ENCODE results near the gene CCNE1.
"Not testable (repeated sequence)": the region's sequence is repeated elsewhere in the genome, so short reads cannot be mapped to it uniquely, and the experiment has no call there.

Gene CCNE1

GRCh38 chr19:29815231-29815630, 3.4 kb downstream of the CCNE1 start:
- no peak for DNase-seq (ENCODE audit: low read depth in 2 of 2)

GRCh38 chr19:29817316-29817715, 5.5 kb downstream of the CCNE1 start:
- no peak for DNase-seq (ENCODE audit: low read depth in 2 of 2)

DNA sequence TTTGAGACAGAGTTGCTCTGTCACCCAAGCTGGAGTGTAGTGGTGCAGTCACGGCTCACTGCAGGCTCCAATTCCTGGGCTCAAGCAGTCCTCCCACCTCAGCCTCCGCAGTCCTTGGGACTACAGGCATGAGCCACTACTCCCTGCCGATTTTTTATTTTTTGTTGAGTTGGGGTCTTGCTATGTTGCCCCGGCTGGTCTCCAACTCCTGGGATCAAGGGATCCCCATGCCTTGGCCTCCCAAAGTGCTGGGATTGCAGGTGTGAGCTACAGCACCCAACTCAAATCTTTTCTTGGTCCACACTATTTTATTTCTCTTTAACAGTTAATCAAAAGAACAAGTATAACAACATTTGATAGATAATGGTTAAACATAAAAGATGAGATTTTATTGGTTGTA, 7.5 kb downstream of the CCNE1 start:
- DNase-seq (ENCODE audit: low read depth in 2 of 2) = no peak

DNA sequence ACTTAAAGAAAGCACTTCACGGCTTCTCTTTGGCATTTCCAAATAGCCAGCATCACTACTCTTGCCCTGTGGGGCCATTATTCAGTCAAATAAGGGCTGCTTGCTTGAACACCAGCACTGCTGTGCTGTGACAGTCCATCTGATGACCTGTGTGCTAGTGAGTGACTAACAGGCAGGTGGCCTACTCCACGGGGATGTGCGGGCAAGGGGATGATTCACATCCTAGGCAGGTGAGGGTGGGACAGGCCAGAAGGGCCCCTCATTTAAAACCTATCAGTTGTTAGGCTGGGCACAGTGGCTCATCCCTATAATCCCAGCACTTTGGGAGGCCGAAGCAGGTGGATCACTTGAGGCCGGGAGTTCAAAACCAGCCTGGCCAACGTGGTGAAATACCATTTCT, 8.2 kb downstream of the CCNE1 start:
- DNase-seq (ENCODE audit: low read depth in 2 of 2) = no peak

- no peak for DNase-seq (ENCODE audit: low read depth in 2 of 2)
Measured at GRCh38 chr19:29823581-29824330, 12.0 kb downstream of the CCNE1 start.

DNA sequence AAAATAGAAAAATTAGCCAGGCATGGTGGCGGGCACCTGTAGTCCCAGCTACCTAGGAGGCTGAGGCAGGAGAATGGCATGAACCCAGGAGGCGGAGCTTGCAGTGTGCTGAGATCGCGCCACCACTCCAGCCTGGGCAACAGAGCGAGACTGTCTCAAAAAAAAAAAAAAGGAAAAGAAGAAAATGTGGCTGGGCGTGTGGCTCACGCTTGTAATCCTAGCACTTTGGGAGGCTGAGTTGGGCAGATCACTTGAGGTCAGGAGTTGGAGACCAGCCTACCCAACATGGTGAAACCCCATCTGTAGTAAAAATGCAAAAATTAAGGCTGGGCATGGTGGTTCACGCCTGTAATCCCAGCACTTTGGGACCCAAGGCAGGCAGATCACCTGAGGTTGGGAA, 13.5 kb downstream of the CCNE1 start:
- not testable (repeated sequence) for DNase-seq (ENCODE audit: low read depth in 2 of 2)

DNA sequence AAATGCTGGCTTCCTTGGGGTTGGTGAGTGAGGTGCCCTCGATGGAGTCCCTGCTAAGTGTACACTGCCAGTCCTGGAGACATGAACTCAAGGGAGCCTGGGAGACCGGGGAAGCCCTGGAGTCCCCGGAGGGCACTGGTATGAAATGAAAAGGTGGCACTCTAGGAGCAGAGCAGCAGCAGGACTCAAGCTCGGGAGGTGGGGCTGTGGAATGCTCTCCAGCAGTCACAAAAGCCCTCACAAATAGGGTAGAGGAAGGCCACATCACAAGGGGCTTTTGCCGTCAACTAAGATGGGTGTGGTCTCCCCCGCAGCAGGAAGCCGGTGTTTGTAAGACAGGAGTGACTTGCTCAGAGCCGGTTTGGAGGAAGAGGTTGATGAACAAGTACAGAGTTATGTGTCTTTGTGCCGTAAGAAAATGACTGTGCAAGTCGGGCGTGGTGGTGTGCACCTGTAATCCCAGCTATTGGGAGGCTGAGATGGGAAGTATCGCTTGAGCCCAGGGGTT, 19.3 kb downstream of the CCNE1 start:
- no peak for DNase-seq (ENCODE audit: low read depth in 2 of 2)

GRCh38 chr19:29831686-29832085, 19.9 kb downstream of the CCNE1 start:
- DNase-seq (ENCODE audit: low read depth in 2 of 2) = no peak

- no peak for DNase-seq (ENCODE audit: low read depth in 2 of 2)
Measured at GRCh38 chr19:29832801-29833200, 21.0 kb downstream of the CCNE1 start.

DNA sequence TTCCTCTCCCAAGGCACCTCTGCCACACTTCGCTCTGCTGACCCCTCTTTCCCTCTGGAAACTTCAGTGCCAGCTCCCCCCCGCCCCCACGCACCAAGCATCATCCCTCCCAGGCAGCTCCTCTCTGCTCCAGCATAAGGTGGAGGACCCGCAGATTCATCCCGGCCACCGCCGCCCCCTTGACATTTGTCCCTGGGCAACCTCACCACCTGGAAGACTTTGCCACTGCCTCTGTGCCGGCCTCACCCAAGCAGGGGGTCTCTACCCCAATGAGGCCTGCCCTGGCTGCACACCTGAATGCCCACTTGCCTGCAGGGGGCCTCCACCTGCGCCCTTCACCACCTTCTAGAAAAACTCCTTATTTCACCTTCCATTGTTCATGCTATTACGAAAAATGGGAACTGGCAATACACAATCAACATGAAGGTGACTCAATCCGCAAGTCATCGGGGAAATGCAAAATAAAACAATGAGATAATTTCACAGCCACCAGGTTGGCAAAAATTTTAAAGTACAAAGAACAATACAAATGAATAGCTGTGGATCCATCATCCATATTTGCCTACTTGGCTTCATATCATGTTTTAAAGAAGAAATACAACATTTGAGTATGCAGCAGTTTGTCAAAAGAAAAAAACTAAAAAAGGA, 21.9 kb downstream of the CCNE1 start:
- DNase-seq (ENCODE audit: low read depth in 2 of 2) = no peak

- no peak for DNase-seq (ENCODE audit: low read depth in 2 of 2)
Measured at GRCh38 chr19:29834991-29835846, 23.4 kb downstream of the CCNE1 start.

GRCh38 chr19:29836409-29836825, 24.6 kb downstream of the CCNE1 start:
- DNase-seq (ENCODE audit: low read depth in 2 of 2) = no peak

DNA sequence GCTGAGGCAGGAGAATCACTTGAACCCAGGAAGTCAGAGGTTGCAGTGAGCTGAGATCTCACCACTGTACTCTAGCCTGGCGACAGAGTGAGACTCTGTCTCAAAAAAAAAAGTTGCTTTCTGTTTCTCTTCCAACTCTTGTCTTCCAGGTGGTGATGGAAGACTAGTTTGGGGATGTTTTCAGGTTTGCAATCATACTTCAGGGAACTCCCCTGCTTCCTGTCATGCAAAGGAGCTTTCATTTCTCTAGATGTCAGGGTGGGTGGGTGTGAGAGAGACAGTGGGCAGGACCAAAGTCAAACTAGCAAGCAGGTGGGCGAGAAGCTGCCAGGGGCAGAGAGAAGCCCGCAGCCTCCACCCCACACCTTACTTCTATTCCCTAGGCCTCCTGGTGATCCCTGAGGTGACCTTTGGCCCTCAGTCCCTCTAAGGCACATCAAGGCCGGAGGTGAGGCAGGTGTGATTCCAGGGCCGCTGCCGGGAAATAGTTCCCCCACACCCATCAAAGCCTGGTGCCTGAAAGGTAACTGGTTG, 25.7 kb downstream of the CCNE1 start:
- no peak for DNase-seq (ENCODE audit: low read depth in 2 of 2)

DNA sequence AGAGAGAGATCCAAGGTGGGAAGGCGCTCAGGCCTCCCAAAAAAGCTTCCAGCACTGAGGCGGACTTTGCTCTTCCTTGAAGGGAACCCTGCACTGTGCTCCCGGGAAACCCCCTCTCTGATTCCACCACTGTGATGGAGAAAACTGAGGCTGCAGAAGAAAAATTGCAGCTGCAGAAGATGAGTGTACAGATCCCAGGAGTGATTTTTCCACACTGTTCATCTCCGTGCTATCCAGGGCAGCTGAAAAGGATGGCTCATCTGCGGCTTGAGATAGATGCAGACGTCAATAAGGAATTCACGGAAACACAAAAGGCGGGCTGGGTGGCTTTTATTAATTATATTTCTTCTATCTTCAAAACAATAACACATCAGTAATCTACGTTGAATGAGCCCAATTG, 26.2 kb downstream of the CCNE1 start:
- no peak for DNase-seq (ENCODE audit: low read depth in 2 of 2)

GRCh38 chr19:29840066-29840950, 28.5 kb downstream of the CCNE1 start:
- DNase-seq (ENCODE audit: low read depth in 2 of 2) = no peak

DNA sequence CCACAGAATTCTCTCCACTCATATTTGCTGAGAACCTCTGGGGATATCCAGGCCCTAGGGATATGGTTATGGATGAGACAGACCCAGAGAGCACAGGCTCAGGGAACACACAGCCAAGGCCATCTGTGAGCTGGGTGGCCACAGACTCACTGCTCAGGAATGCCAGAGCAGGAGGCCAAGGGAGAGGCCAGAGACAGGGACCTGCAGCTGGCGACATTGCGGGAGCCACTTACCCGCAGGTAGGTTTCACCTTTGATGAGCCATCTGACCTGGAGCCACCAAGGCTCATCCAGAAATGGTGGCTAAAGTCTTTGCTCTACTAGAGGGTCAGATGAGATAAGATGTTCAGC, 29.4 kb downstream of the CCNE1 start:
- DNase-seq (ENCODE audit: low read depth in 2 of 2) = no peak

DNA sequence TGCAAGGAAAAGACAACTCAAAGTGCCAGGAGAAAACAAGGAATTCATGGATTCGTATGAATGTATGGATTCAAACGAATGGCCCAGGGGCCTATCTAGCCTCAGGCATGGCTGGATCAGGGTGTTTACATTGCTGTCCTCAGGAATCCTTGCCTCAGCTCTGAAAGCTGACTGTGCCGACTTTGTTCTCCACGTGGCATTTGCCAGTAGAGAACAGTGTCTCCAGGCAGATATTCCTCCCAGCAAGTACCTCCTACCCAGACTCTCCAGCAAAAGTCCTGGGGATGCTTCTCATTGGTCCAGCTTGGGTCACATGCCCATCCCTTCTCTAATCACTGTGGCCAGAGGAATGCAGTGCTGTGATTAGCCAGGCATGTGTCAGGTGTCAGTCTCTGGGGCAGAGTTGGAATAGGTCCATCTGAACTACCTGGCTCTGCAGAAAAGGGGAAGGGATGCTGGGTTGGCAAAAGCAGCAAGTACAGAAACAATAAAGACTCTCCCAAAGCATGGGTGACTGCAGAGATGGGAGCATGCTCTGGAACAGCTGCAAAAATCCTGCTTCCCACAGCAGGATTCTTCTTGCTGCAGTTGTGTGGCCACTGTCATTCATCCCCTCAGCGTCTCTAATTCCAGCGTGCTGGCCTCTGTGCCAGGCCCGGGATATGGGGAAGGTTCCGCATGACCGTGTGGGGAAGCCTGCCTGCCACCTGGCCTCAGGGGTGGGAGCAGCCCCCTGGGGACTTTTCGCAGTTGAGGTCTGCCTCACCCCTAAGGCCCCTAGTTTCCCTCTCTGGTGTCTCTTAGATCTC, 30.0 kb downstream of the CCNE1 start:
- DNase-seq (ENCODE audit: low read depth in 2 of 2) = no peak

DNA sequence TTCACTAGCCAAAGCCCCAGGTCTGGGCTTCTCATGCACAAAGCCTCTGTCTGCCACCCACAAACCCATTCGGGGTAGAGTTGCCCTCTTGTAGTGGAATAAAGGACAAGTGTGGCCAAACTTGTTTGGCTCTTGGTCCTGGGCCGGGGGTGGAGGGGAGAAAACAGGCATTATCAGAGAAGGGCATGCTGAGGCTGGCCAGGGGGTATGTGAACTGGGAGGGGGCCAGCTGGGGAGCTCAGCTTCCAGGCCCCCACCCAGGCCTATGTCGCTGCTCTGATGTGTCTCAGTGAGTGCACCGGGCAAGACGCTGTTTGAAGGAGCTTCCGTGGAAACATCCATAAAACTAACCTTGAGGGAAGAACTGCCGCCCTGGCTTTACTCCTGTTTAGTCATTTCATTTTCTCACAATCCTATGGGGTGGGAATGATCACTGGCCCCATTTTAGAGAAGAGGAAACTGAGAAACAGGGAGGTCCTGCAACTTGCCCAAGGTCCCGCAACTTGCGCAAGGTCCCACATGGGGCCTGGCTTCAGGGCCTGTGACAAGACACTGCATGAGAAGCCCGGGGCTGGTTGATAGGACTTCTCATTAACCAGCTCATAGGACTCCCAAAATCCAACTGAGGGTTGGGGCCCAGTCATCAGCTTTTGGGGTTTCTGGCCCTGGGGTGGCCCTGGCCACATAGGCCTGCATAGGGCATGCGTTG, 30.8 kb downstream of the CCNE1 start:
- no peak for DNase-seq (ENCODE audit: low read depth in 2 of 2)

GRCh38 chr19:29843180-29844051, 31.6 kb downstream of the CCNE1 start:
- DNase-seq (ENCODE audit: low read depth in 2 of 2) = no peak

Data from stimulated activated CD8-positive, alpha-beta memory T cell treated with anti-CD3 and anti-CD28 coated beads, Interleukin-2, amount 100 ng/mL, for 1 hour (primary cell).